OCI-LY7 (cell line): ENCODE data around the gene FAM200B.

Experiments used
- CTCF ChIP-seq: fragments of 200-600 bp; sonication (generic); conservative IDR thresholded peaks from 2 replicates; pipeline ENCODE4 v1.5.1; 2014; ENCODE audit warnings: mild to moderate bottlenecking, antibody characterized with exemption, low read length, moderate library complexity, mixed read lengths
- EZH2phosphoT487 ChIP-seq: fragments of 200-600 bp; sonication (generic); IDR thresholded peaks from 2 replicates; pipeline ENCODE4 v1.6.1; 2018; ENCODE audit warnings: low read depth, borderline replicate concordance, mild to moderate bottlenecking, mixed run types, antibody characterized with exemption, low read length, moderate library complexity, mixed read lengths

- TF ChIP-seq CTCF (no peak), EZH2phosphoT487 (no peak)
Measured at GRCh38 chr4:15683143-15683495, 1.5 kb downstream of the FAM200B start.
